Spleen (tissue), 7 donors: ENCODE data around the gene TRERF1.

Source experiments
- CTCF ChIP-seq, 11 experiments: fragments of 200-600 bp in 7 of 11; fragments of 450-650 bp in 4 of 11; sonication (generic) in 4 of 11; IDR thresholded peaks in 8 of 11; conservative IDR thresholded peaks in 3 of 11; 1 replicate in 7 of 11; 2 replicates in 4 of 11; pipeline versions ENCODE4 v1.4.0 to v1.8.0; 2016 to 2021; ENCODE audit warnings: antibody characterized with exemption in 11 of 11, inconsistent platforms in 4 of 11, mild to moderate bottlenecking in 1 of 11
- POLR2A ChIP-seq, 3 donors: fragments of 450-650 bp; IDR thresholded peaks; one replicate each; pipeline ENCODE4 v1.5.1; 2017; ENCODE audit warnings: antibody characterized with exemption in 3 of 3, mild to moderate bottlenecking in 1 of 3
- POLR2AphosphoS5 ChIP-seq, 3 donors: sonication (generic); formaldehyde crosslinking; IDR thresholded peaks; one replicate each; pipeline ENCODE4 v1.5.1; 2017; ENCODE audit warnings: antibody characterized with exemption in 3 of 3
- donor health status: DM: no; HTN: no; CAD: no; lungs with moderate emphysema.
- donor health status: DM: no; HTN: no; CAD: no.
- donor health status: DM: no; HTN: no; CAD: no.

GRCh38 chr6:42341771-42342553 lies 109.8 kb downstream of the TRERF1 start:
- TF ChIP-seq CTCF (IDR thresholded peaks at IDR 0.05 in 8 of 11, conservative IDR thresholded peaks at IDR 0.05 in 3 of 11): no peak
- TF ChIP-seq POLR2AphosphoS5 (IDR thresholded peaks at IDR 0.05): no peak
- no peak for TF ChIP-seq POLR2A (IDR thresholded peaks at IDR 0.05)
